ENCODE results near the gene CD200R1.

The CD200R1 gene

GRCh38 chr3:112974178-112974517 is 755 bp downstream of the CD200R1 start:
- TF ChIP-seq CTCF (IDR thresholded peaks at IDR 0.05; ENCODE audit: extremely low read depth, missing control alignments), result no peak
- no peak for DNase-seq (ENCODE audit: low spot score)

- TF ChIP-seq CTCF (IDR thresholded peaks at IDR 0.05; ENCODE audit: extremely low read depth, missing control alignments), result no peak
- peak; percentile 48 for DNase-seq (ENCODE audit: low spot score)
Measured at GRCh38 chr3:112973325-112974177, 1.4 kb downstream of the CD200R1 start.

GRCh38 chr3:112972158-112972557 is 2.7 kb downstream of the CD200R1 start:
- no peak for DNase-seq (ENCODE audit: low spot score)
- TF ChIP-seq CTCF (IDR thresholded peaks at IDR 0.05; ENCODE audit: extremely low read depth, missing control alignments), result no peak

GRCh38 chr3:112967828-112968227 is 7.1 kb downstream of the CD200R1 start:
- no peak for DNase-seq (ENCODE audit: low spot score)
- TF ChIP-seq CTCF (IDR thresholded peaks at IDR 0.05; ENCODE audit: extremely low read depth, missing control alignments), result no peak

- no peak for DNase-seq (ENCODE audit: low spot score)
- no peak for TF ChIP-seq CTCF (IDR thresholded peaks at IDR 0.05; ENCODE audit: extremely low read depth, missing control alignments)
Measured at GRCh38 chr3:112967425-112967824, 7.5 kb downstream of the CD200R1 start.

- no peak for DNase-seq (ENCODE audit: low spot score)
- no peak for TF ChIP-seq CTCF (IDR thresholded peaks at IDR 0.05; ENCODE audit: extremely low read depth, missing control alignments)
Measured at GRCh38 chr3:112966633-112967032, 8.3 kb downstream of the CD200R1 start.

- no peak for DNase-seq (ENCODE audit: low spot score)
- no peak for TF ChIP-seq CTCF (IDR thresholded peaks at IDR 0.05; ENCODE audit: extremely low read depth, missing control alignments)
Measured at GRCh38 chr3:112965656-112966055, 9.2 kb downstream of the CD200R1 start.
